ENCODE measurements around the gene ERGIC1. TPM values are rescaled to one million over a fixed set of nuclear protein-coding genes. Genes with fewer than 3 reads are reported as not detected.

The ERGIC1 gene
- total and polyA plus RNA-seq, 2 of the 8 experiments (the other 6 are each of a cell fraction or from before 2014, with no cell fraction given) = 95.3 to 106 TPM

GRCh38 chr5:172981931-172982330 is 147.9 kb downstream of the ERGIC1 start:
- H3K79me1 ChIP-seq (ENCODE audit: low read depth, low read length) = no peaks in the 10 kb centered on the region
- no peaks in the 10 kb centered on the region for H3K9me3 ChIP-seq (ENCODE audit: insufficient read depth in 2 of 2, low read depth in 1 of 2, low read length in 1 of 2)
- FAIRE-seq (no peak), DNase-seq (ENCODE audit: low read depth in 1 of 2, low spot score in 2 of 2) (no peak)
- H3K23me2 ChIP-seq (ENCODE audit: low read depth, low read length) = peaks cover 3% of the 10 kb centered on the region; the same call in 1 of the 2 replicates
- no peak overlapping the region for H3K4ac ChIP-seq (replicated peaks; ENCODE audit: insufficient read length, low read depth, low read length)
- H2AFZ ChIP-seq (ENCODE audit: low read length) = no peak overlapping the region
- no peak overlapping the region for H2BK5ac ChIP-seq (ENCODE audit: low read depth, low read length)
- peaks cover 0 to 2% (median 0%) of the 10 kb centered on the region in 4 experiments; a peak in 4 of 7 replicates for H3K4me1 ChIP-seq (replicated peaks in 1 of 4; ENCODE audit: control insufficient read depth in 3 of 4, insufficient read depth in 4 of 4, low read length in 3 of 4)
- POLR2A ChIA-PET (ENCODE audit: partially characterized antibody) = interaction anchor here (0.7 kb wide), 1 partner anchor 275 kb away, joined by 3 read pairs; no protein-coding TSS in a partner anchor
- no peak overlapping the region for H3K23ac ChIP-seq (ENCODE audit: insufficient read length)
- peaks cover 0 to 7% (median 1%) of the 10 kb centered on the region in 4 experiments; a peak in 1 of 8 replicates for H3K36me3 ChIP-seq (ENCODE audit: control insufficient read depth in 2 of 4, insufficient read depth in 4 of 4, low read length in 3 of 4)
- H2BK120ac ChIP-seq (replicated peaks; ENCODE audit: low read depth, low read length) = no peak overlapping the region
- no peak overlapping the region for H4K8ac ChIP-seq (ENCODE audit: extremely low read depth, insufficient read depth, low read length)
- H3K56ac ChIP-seq (replicated peaks; ENCODE audit: insufficient read length, low read depth, low read length) = no peak overlapping the region
- H3K14ac ChIP-seq (ENCODE audit: insufficient read length) = no peak overlapping the region
- WGBS, 2 experiments (ENCODE audit: extremely low coverage in 1 of 2, insufficient coverage in 1 of 2, insufficient read length in 1 of 2, insufficient replicate concordance in 2 of 2, low coverage in 1 of 2, low lambda C conversion rate in 2 of 2, missing lambda C conversion rate in 1 of 2) = 97% methylated on average over 7 of the region's 7 CpGs; no CpG with 5 or more reads in 1 of the 2 experiments
- no peak for TF ChIP-seq SP4 (IDR thresholded peaks at IDR 0.05; ENCODE audit: low read length)
- no peak overlapping the region for H4K5ac ChIP-seq (ENCODE audit: insufficient read length, low read depth, low read length)
- H3K4me3 ChIP-seq (ENCODE audit: extremely low read depth in 1 of 4, insufficient read depth in 2 of 4, low read depth in 3 of 4, low read length in 4 of 4) = no peak overlapping the region
- H2BK15ac ChIP-seq (ENCODE audit: low read length) = no peak overlapping the region
- no peak overlapping the region for H3K9ac ChIP-seq (replicated peaks in 1 of 4; ENCODE audit: extremely low read depth in 1 of 4, low read depth in 3 of 4, low read length in 3 of 4)
- H3K4me2 ChIP-seq (ENCODE audit: insufficient read depth in 1 of 2, low read depth in 2 of 2, low read length in 2 of 2) = no peak overlapping the region
- H3K79me2 ChIP-seq (ENCODE audit: control insufficient read depth in 1 of 2, insufficient read depth in 2 of 2, low read length in 2 of 2) = peaks cover 5 to 20% of the 10 kb centered on the region in 2 experiments
- no peak overlapping the region for H3K18ac ChIP-seq (ENCODE audit: extremely low read depth, low read length)
- H3K27ac ChIP-seq (ENCODE audit: low read depth, low read length) = no peak overlapping the region
- no peak overlapping the region for H4K91ac ChIP-seq (replicated peaks; ENCODE audit: insufficient read length, low read length)
- CTCF ChIA-PET (ENCODE audit: partially characterized antibody) = interaction anchor here (0.6 to 2.1 kb wide), 8 partner anchors 9 to 1063 kb away, joined by 3 to 6 read pairs (median 4); no protein-coding TSS in a partner anchor
- no peak overlapping the region for H2BK12ac ChIP-seq (ENCODE audit: low read depth, low read length)
- H3K27me3 ChIP-seq (replicated peaks in 1 of 4; ENCODE audit: control insufficient read depth in 3 of 4, extremely low read depth in 1 of 4, insufficient read depth in 3 of 4, low read length in 3 of 4) = no peaks in the 10 kb centered on the region
- H2BK20ac ChIP-seq (ENCODE audit: low read length) = no peak overlapping the region
- H2AK5ac ChIP-seq (ENCODE audit: low read depth, low read length) = no peak overlapping the region
- H4K20me1 ChIP-seq (replicated peaks in 1 of 2; ENCODE audit: control insufficient read depth in 1 of 2, insufficient read depth in 2 of 2, low read length in 2 of 2) = no peaks in the 10 kb centered on the region
